DND-41 (cell line): ENCODE measurements around the gene LCT.
A peak's percentile ranks its signal among the peaks of the same experiment; 100 is the strongest.

Experiments used
- CTCF ChIP-seq: IDR thresholded peaks from 2 replicates; pipeline ENCODE4 v1.5.1; 2012; ENCODE audit warnings: borderline replicate concordance, low read length, moderate library complexity, mild to moderate bottlenecking; ENCODE audit not compliant: poor library complexity, severe bottlenecking; ENCODE audit errors: extremely low read depth
- EZH2 ChIP-seq: IDR thresholded peaks from 3 replicates; pipeline ENCODE4 v1.6.1; 2012; ENCODE audit warnings: borderline replicate concordance, low read depth, mild to moderate bottlenecking, moderate library complexity, low read length, inconsistent platforms; ENCODE audit not compliant: severe bottlenecking

- TF ChIP-seq CTCF: peak; percentile 3
- TF ChIP-seq EZH2: no peak
Observed at GRCh38 chr2:135820003-135820618, 16.9 kb downstream of the LCT start.
